Psoas muscle (tissue), 8 donors: ENCODE data around the gene MAN1A1. TPM values are rescaled to one million over a fixed set of nuclear protein-coding genes. Genes with fewer than 3 reads are reported as not detected.

Experiments
- ATAC-seq, 4 donors: fragments of 200-7000 bp; cut with Tn5 transposase; one replicate each; pipeline ENCODE4 v1.9.1; 2020; ENCODE audit warnings: moderate library complexity in 3 of 4, mild to moderate bottlenecking in 2 of 4
- DNase-seq, 2 donors: peaks; one replicate each; pipeline ENCODE4 v3.0.0-alpha.2; 2020
- H3K27ac ChIP-seq: fragments of 200-600 bp; one replicate; pipeline ENCODE4 v1.8.0; 2022
- H3K27me3 ChIP-seq, 3 donors: fragments of 200-600 bp in 1 of 3; one replicate each; pipeline versions ENCODE4 v1.6.1 to v1.8.0; 2013 to 2022; ENCODE audit warnings: low read length in 2 of 3, mild to moderate bottlenecking in 2 of 3, moderate library complexity in 1 of 3; ENCODE audit not compliant: insufficient read depth in 3 of 3
- H3K36me3 ChIP-seq, 2 donors: fragments of 200-600 bp in 1 of 2; one replicate each; pipeline versions ENCODE4 v1.6.1 to v1.8.0; 2013 to 2022; ENCODE audit warnings: low read depth in 1 of 2, mild to moderate bottlenecking in 1 of 2, moderate library complexity in 1 of 2; ENCODE audit not compliant: insufficient read depth in 1 of 2
- H3K4me1 ChIP-seq: fragments of 200-600 bp; one replicate; pipeline ENCODE4 v1.8.0; 2022
- H3K4me3 ChIP-seq: fragments of 200-600 bp; one replicate; pipeline ENCODE4 v1.8.0; 2022; ENCODE audit warnings: mild to moderate bottlenecking
- H3K9me3 ChIP-seq: fragments of 200-600 bp; one replicate; pipeline ENCODE4 v1.8.0; 2022
- WGBS, 3 donors: extraction: QIAGEN DNeasy Blood & Tissue Kit; methylation state at CpG; one replicate each; pipeline versions ENCODE4 v1.1.6 to v1.1.7; 2013; 5-methylcytosine and 5-hydroxymethylcytosine counted together
- intact Hi-C, 2 donors: fragments of 100-400 bp; cut with DNase I; formaldehyde crosslinking; loops; one replicate each; pipeline versions ENCODE4 v1.11.0 to v1.14.2; 2022
- polyA plus RNA-seq, 3 donors: library from polyadenylated mRNA; stranded (reverse); fragments of 200-250 nt; gene quantifications; one replicate each; pipeline ENCODE4 v1.2.3, GENCODE V29; 2013
- total RNA-seq, 4 donors: library from RNA; stranded (reverse); fragmentation: NEBNext Ultra II Directional in 2 of 4; extraction: Animal tissue kit (Norgen Biotek cat#: 25700) in 2 of 4; gene quantifications; one replicate each; pipeline versions ENCODE4 v1.2.1 to v1.2.4, GENCODE V29; 2021 to 2023
- TF ChIP-seq, protein P1 (sequence below): fragments of 200-600 bp; IDR thresholded peaks from one replicate; pipeline ENCODE4 v1.8.0; 2022; ENCODE audit warnings: antibody characterized with exemption
- donor health status: healthy with polysubstance abuse.
- donor health status: DM: no; HTN: no; CAD: no; lungs with moderate emphysema.
- donor health status: Bipolar disorder and iron deficiency.
- donor health status: healthy.
- donor health status: DM: yes; HTN: yes; CAD: no.
- donor health status: DM: no; HTN: no; CAD: no.
- donor health status: DM: no; HTN: no; CAD: no.
- donor health status: DM: yes; HTN: yes; CAD: no.

Gene MAN1A1
- total and polyA plus RNA-seq, 7 donors, result 3.7 to 14.6 (median 6.2) TPM

DNA sequence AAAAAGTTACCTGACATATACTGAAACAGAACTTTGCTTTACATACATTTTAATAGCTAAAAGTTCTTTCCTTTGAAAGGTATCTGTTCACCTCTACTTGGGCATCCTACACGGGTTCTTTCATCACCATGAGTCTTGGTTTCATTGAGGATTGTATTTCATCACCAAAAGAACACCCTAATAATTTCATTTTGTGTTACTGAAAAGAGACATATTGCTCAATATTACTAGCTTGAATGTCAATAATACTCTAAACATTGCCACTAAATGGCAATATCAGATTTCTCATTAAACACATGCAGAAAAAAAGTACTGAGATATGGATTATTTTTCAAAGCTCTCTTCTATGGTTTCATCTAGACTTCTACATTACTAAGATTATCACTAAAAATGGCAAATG lies 30.8 kb downstream of the MAN1A1 start:
- H3K9me3 ChIP-seq, result no peaks in the 10 kb centered on the region
- H3K4me3 ChIP-seq, result no peak overlapping the region
- TF ChIP-seq, protein P1, sequence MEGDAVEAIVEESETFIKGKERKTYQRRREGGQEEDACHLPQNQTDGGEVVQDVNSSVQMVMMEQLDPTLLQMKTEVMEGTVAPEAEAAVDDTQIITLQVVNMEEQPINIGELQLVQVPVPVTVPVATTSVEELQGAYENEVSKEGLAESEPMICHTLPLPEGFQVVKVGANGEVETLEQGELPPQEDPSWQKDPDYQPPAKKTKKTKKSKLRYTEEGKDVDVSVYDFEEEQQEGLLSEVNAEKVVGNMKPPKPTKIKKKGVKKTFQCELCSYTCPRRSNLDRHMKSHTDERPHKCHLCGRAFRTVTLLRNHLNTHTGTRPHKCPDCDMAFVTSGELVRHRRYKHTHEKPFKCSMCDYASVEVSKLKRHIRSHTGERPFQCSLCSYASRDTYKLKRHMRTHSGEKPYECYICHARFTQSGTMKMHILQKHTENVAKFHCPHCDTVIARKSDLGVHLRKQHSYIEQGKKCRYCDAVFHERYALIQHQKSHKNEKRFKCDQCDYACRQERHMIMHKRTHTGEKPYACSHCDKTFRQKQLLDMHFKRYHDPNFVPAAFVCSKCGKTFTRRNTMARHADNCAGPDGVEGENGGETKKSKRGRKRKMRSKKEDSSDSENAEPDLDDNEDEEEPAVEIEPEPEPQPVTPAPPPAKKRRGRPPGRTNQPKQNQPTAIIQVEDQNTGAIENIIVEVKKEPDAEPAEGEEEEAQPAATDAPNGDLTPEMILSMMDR, result no peak
- H3K27me3 ChIP-seq, result no peaks in the 10 kb centered on the region
- intact Hi-C loops, result no loop called here
- ATAC-seq (no peak), DNase-seq (no peak)
- no peaks in the 10 kb centered on the region for H3K4me1 ChIP-seq
- H3K36me3 ChIP-seq, result no peaks in the 10 kb centered on the region
- H3K27ac ChIP-seq, result no peak overlapping the region
- WGBS, 3 donors, result 83 to 86% (median 83%) methylated on average over 1 of the region's 1 CpG

- no peaks in the 10 kb centered on the region for H3K36me3 ChIP-seq
- H3K27ac ChIP-seq, result no peak overlapping the region
- no peaks in the 10 kb centered on the region for H3K27me3 ChIP-seq
- WGBS, 3 donors, result 48 to 100% (median 90%) methylated on average over 1 of the region's 1 CpG
- DNase-seq (no peak), ATAC-seq (no peak)
- intact Hi-C loops, result no loop called here
- TF ChIP-seq, protein P1, result no peak
- H3K4me1 ChIP-seq, result no peaks in the 10 kb centered on the region
- H3K9me3 ChIP-seq, result no peaks in the 10 kb centered on the region
- H3K4me3 ChIP-seq, result no peak overlapping the region
These were observed 31.4 kb downstream of the MAN1A1 start for GRCh38 chr6:119318176-119318575.

DNA sequence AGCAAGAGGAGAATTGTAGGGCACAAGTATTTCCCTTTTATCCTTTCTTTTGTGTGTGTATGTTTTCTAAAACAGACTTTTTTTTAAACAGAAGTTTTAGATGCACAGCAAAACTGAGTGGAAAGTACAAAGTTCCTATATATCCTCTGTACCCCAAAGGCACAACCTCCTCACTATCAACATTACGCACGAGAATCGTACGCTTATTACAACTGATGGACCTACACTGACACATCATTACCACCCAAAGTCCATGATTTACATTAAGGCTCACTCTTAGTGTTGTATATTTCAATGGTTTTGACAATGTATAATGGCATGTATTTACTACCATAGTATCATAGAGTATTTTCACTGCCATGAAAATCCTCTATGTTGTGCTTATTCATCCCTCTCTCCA lies 32.6 kb downstream of the MAN1A1 start:
- Histone ChIP-seq H3K9me3 (no peaks in the 10 kb centered on the region), H3K4me1 (no peaks in the 10 kb centered on the region), H3K36me3 (no peaks in the 10 kb centered on the region), H3K27me3 (no peaks in the 10 kb centered on the region), H3K4me3 (no peak overlapping the region), H3K27ac (no peak overlapping the region)
- 98% methylated on average over 4 of the region's 4 CpGs for WGBS, 3 donors
- no peak for DNase-seq
- TF ChIP-seq, protein P1, result no peak
- intact Hi-C loops, result no loop called here
- ATAC-seq, result no peak

- WGBS, 3 donors, result 58 to 68% (median 60%) methylated on average over 5 of the region's 5 CpGs
- ATAC-seq (no peak), DNase-seq (no peak)
- Histone ChIP-seq H3K4me3 (no peak overlapping the region), H3K27ac (no peak overlapping the region), H3K27me3 (no peaks in the 10 kb centered on the region), H3K4me1 (no peaks in the 10 kb centered on the region), H3K9me3 (no peaks in the 10 kb centered on the region), H3K36me3 (no peaks in the 10 kb centered on the region)
- intact Hi-C loops, result no loop called here
- TF ChIP-seq, protein P1, result no peak
These were observed 34.7 kb downstream of the MAN1A1 start for GRCh38 chr6:119314885-119315272.
